K562 (cell line): ENCODE measurements around the gene CUEDC2. TPM values are rescaled to one million over a fixed set of nuclear protein-coding genes. Genes with fewer than 3 reads are reported as not detected.

Source experiments
- BRF1 ChIP-seq: IDR thresholded peaks from 3 replicates; pipeline ENCODE4 v1.6.1; 2011; ENCODE audit warnings: borderline replicate concordance, mild to moderate bottlenecking; ENCODE audit not compliant: insufficient read length; ENCODE audit errors: extremely low read depth
- CBX1 ChIP-seq: sonication (generic); IDR thresholded peaks from 2 replicates; pipeline ENCODE4 v1.6.1; 2016; ENCODE audit warnings: antibody characterized with exemption, low read depth, mild to moderate bottlenecking
- HNRNPK ChIP-seq: fragments of 200-400 bp; formaldehyde crosslinking; IDR thresholded peaks from one replicate; pipeline ENCODE4 v1.6.1; 2018; ENCODE audit warnings: mild to moderate bottlenecking, low read depth, low read length; ENCODE audit not compliant: poor library complexity, severe bottlenecking
- NELFE ChIP-seq: IDR thresholded peaks from 2 replicates; pipeline ENCODE4 v1.6.1; 2011; ENCODE audit warnings: mild to moderate bottlenecking; ENCODE audit not compliant: insufficient read depth, insufficient read length
- NRF1 ChIP-seq, 2 experiments: fragments of 450-650 bp; IDR thresholded peaks in 1 of 2; conservative IDR thresholded peaks in 1 of 2; 2 replicates each; pipeline ENCODE4 v1.6.1; 2014; ENCODE audit warnings: mild to moderate bottlenecking in 2 of 2
- POLR2B ChIP-seq: fragments of 450-650 bp; IDR thresholded peaks from 2 replicates; pipeline ENCODE4 v1.6.1; 2018; ENCODE audit warnings: low read depth; ENCODE audit not compliant: partially characterized antibody
- PRPF4 ChIP-seq: fragments of 200-400 bp; formaldehyde crosslinking; IDR thresholded peaks from one replicate; pipeline ENCODE4 v1.6.1; 2017; ENCODE audit warnings: low read length, low read depth, mild to moderate bottlenecking; ENCODE audit not compliant: insufficient read depth, poor library complexity, severe bottlenecking
- TAF1 ChIP-seq: IDR thresholded peaks from 2 replicates; pipeline ENCODE4 v1.6.1; 2011; ENCODE audit warnings: mild to moderate bottlenecking, low read length, moderate library complexity; ENCODE audit not compliant: insufficient read depth, control insufficient read depth, severe bottlenecking; ENCODE audit errors: extremely low read depth
- TCF7L2 ChIP-seq: fragments of 150-350 bp; IDR thresholded peaks from 2 replicates; pipeline ENCODE4 v1.6.1; 2016; ENCODE audit warnings: low read depth, mild to moderate bottlenecking, low read length, moderate library complexity
- THRAP3 ChIP-seq: fragments of 450-650 bp; IDR thresholded peaks from 2 replicates; pipeline ENCODE4 v1.6.1; 2016; ENCODE audit warnings: mild to moderate bottlenecking, inconsistent platforms, borderline replicate concordance
- ZNF133 ChIP-seq: fragments of 250-450 bp; sonication (Bioruptor Pico); IDR thresholded peaks from 2 replicates; pipeline ENCODE4 v1.4.0; 2020; ENCODE audit warnings: mild to moderate bottlenecking
- ZNF282 ChIP-seq: sonication (generic); formaldehyde crosslinking; IDR thresholded peaks from 2 replicates; pipeline ENCODE4 v1.8.1; 2023; ENCODE audit warnings: missing genetic modification reagents
- ZNF785 ChIP-seq: fragments of 250-450 bp; sonication (Bioruptor Pico); IDR thresholded peaks from 2 replicates; pipeline ENCODE4 v1.4.0; 2020; ENCODE audit warnings: mild to moderate bottlenecking
- polyA plus RNA-seq, 8 experiments: library from polyadenylated mRNA; depleted of rRNA in 4 of 8; stranded (reverse) in 5 of 8; unstranded in 3 of 8; fragments of >200 nt; fragmentation: Nextera tagmentation in 2 of 8; fragmentation: Illumina TruSeq in 1 of 8; extraction: Ambion mirVana in 2 of 8; extraction: Trizol in 1 of 8; gene quantifications; 2 replicates each; pipeline versions ENCODE4 v1.2.1 to v1.2.3, GENCODE V29; 2011 to 2014; ENCODE audit warnings: inconsistent platforms in 1 of 8, missing spikeins in 1 of 8
- total RNA-seq, 7 experiments: library from RNA; depleted of rRNA in 6 of 7; stranded (reverse); fragments of >200 nt in 6 of 7; fragmentation: Illumina TruSeq in 2 of 7; extraction: Trizol in 2 of 7; gene quantifications; 2 replicates each; pipeline versions ENCODE4 v1.2.1 to v1.2.3, GENCODE V29; 2011 to 2021; ENCODE audit warnings: low replicate concordance in 1 of 7
- TF ChIP-seq, protein P1 (sequence below): fragments of 450-650 bp; IDR thresholded peaks from 2 replicates; pipeline ENCODE4 v1.6.1; 2016
- TF ChIP-seq, protein P2 (sequence below): sonication (generic); formaldehyde crosslinking; IDR thresholded peaks from 2 replicates; pipeline ENCODE4 v1.8.0; 2023; ENCODE audit warnings: mild to moderate bottlenecking, missing genetic modification reagents
- TF ChIP-seq, protein P3 (sequence below): fragments of 450-650 bp; IDR thresholded peaks from 2 replicates; pipeline ENCODE4 v1.6.1; 2016; ENCODE audit warnings: low read depth, mild to moderate bottlenecking, moderate library complexity
- TF ChIP-seq, protein P4 (sequence below): IDR thresholded peaks from 2 replicates; pipeline ENCODE4 v1.6.1; 2012; ENCODE audit warnings: low read depth, low read length, improper control_type of control experiment, borderline replicate concordance
- TF ChIP-seq, protein P5 (sequence below): fragments of 450-650 bp; IDR thresholded peaks from 2 replicates; pipeline ENCODE4 v1.6.1; 2018; ENCODE audit not compliant: partially characterized antibody

The CUEDC2 gene
- total and polyA plus RNA-seq, 9 of the 15 experiments (the other 6 are each of a cell fraction or from before 2014, with no cell fraction given): 8.5 to 48.9 (median 27.4) TPM

DNA sequence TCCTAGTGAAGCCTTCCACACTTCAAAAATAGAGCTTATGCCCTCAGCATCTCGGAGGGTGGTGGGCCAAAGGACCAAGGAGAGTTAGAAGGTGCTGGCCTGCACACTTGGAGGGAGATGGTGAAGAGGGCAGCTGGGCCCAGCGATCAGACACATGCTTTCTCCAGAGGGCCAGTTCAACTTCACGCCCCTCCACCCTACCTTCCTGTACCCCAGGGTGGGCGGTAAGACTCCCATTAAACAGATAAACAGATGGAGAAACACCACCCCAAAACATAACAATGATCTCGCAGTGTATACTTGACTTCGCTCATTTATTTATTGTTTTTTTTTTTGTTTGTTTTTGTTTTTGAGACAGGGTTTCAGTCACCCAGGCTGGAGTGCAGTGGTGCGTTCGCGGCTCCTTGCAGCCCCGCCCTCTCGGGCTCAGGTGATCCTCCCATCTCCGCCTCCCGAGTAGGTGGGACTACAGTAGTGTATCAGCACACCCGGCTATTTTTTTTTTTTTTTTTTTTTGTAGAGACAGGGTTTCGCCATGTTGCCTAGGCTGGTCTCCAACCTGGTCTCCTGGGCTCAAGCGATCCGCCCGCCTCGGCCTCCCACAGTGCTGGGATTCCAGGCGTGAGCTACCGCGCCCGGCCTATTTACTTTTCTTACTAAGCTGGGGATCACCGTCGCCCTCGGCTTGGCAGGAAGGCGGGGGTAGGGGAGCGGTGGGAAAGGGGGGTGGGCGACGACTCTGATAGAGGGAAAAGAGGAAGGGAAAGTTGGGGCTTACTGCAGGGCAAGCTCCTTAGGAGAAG, 17.1 kb upstream of the CUEDC2 start (continued):
- no peak for TF ChIP-seq NRF1 (conservative IDR thresholded peaks at IDR 0.05 in 1 of 2, IDR thresholded peaks at IDR 0.05 in 1 of 2)
- TF ChIP-seq ZNF133 (CRISPR knock-in tag): no peak
- TF ChIP-seq TAF1: peak; percentile 56
- TF ChIP-seq ZNF785 (CRISPR knock-in tag): no peak
- TF ChIP-seq POLR2B: peak; percentile 49
- no peak for TF ChIP-seq PRPF4
- TF ChIP-seq, protein P1, sequence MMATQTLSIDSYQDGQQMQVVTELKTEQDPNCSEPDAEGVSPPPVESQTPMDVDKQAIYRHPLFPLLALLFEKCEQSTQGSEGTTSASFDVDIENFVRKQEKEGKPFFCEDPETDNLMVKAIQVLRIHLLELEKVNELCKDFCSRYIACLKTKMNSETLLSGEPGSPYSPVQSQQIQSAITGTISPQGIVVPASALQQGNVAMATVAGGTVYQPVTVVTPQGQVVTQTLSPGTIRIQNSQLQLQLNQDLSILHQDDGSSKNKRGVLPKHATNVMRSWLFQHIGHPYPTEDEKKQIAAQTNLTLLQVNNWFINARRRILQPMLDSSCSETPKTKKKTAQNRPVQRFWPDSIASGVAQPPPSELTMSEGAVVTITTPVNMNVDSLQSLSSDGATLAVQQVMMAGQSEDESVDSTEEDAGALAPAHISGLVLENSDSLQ: no peak
- TF ChIP-seq NELFE: no peak
- no peak for TF ChIP-seq ZNF282 (CRISPR knock-in tag)
- TF ChIP-seq BRF1: no peak
- TF ChIP-seq, protein P2, sequence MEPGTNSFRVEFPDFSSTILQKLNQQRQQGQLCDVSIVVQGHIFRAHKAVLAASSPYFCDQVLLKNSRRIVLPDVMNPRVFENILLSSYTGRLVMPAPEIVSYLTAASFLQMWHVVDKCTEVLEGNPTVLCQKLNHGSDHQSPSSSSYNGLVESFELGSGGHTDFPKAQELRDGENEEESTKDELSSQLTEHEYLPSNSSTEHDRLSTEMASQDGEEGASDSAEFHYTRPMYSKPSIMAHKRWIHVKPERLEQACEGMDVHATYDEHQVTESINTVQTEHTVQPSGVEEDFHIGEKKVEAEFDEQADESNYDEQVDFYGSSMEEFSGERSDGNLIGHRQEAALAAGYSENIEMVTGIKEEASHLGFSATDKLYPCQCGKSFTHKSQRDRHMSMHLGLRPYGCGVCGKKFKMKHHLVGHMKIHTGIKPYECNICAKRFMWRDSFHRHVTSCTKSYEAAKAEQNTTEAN: 0 out of 2 replicates have a peak, but pooled peaks have one; percentile 24
- no peak for TF ChIP-seq TCF7L2
- no peak for TF ChIP-seq CBX1
- TF ChIP-seq, protein P3, sequence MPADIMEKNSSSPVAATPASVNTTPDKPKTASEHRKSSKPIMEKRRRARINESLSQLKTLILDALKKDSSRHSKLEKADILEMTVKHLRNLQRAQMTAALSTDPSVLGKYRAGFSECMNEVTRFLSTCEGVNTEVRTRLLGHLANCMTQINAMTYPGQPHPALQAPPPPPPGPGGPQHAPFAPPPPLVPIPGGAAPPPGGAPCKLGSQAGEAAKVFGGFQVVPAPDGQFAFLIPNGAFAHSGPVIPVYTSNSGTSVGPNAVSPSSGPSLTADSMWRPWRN: no peak
- TF ChIP-seq, protein P4, sequence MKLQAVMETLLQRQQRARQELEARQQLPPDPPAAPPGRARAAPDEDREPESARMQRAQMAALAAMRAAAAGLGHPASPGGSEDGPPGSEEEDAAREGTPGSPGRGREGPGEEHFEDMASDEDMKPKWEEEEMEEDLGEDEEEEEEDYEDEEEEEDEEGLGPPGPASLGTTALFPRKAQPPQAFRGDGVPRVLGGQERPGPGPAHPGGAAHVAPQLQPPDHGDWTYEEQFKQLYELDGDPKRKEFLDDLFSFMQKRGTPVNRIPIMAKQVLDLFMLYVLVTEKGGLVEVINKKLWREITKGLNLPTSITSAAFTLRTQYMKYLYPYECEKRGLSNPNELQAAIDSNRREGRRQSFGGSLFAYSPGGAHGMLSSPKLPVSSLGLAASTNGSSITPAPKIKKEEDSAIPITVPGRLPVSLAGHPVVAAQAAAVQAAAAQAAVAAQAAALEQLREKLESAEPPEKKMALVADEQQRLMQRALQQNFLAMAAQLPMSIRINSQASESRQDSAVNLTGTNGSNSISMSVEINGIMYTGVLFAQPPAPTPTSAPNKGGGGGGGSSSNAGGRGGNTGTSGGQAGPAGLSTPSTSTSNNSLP: no peak
- TF ChIP-seq HNRNPK: no peak
- no peak for TF ChIP-seq THRAP3
- TF ChIP-seq, protein P5, sequence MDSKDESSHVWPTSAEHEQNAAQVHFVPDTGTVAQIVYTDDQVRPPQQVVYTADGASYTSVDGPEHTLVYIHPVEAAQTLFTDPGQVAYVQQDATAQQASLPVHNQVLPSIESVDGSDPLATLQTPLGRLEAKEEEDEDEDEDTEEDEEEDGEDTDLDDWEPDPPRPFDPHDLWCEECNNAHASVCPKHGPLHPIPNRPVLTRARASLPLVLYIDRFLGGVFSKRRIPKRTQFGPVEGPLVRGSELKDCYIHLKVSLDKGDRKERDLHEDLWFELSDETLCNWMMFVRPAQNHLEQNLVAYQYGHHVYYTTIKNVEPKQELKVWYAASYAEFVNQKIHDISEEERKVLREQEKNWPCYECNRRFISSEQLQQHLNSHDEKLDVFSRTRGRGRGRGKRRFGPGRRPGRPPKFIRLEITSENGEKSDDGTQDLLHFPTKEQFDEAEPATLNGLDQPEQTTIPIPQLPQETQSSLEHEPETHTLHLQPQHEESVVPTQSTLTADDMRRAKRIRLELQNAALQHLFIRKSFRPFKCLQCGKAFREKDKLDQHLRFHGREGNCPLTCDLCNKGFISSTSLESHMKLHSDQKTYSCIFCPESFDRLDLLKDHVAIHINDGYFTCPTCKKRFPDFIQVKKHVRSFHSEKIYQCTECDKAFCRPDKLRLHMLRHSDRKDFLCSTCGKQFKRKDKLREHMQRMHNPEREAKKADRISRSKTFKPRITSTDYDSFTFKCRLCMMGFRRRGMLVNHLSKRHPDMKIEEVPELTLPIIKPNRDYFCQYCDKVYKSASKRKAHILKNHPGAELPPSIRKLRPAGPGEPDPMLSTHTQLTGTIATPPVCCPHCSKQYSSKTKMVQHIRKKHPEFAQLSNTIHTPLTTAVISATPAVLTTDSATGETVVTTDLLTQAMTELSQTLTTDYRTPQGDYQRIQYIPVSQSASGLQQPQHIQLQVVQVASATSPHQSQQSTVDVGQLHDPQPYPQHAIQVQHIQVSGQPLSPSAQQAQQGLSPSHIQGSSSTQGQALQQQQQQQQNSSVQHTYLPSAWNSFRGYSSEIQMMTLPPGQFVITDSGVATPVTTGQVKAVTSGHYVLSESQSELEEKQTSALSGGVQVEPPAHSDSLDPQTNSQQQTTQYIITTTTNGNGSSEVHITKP: peak; percentile 77
